HCT116 (cell line): Measurements from ENCODE around the gene FNIP2. TPM values are rescaled to one million over a fixed set of nuclear protein-coding genes. Genes with fewer than 3 reads are reported as not detected.
"Not testable (repeated sequence)": the region's sequence is repeated elsewhere in the genome, so short reads cannot be mapped to it uniquely, and the experiment has no call there.

ENCODE experiments used
- ATAC-seq: fragments of 200-7000 bp; cut with Tn5 transposase; 2 replicates; pipeline ENCODE4 v1.9.1; 2020; ENCODE audit warnings: mild to moderate bottlenecking, moderate library complexity
- BruUV-seq: library from RNA; stranded (reverse); fragments of 400-500 nt; replicated peaks from 2 replicates; lab custom pipeline; 2021; lab: Mats Ljungman, UMichigan
- CTCF ChIA-PET: fragments of 300-600 bp; sonication (Branson Sonifier 250); formaldehyde crosslinking; loops from one replicate; lab custom pipeline; 2021; ENCODE audit warnings: antibody characterized with exemption; lab: Charles Lee
- POLR2A ChIA-PET: fragments of 300-600, 350-600 bp; sonication (Branson Sonifier 250); formaldehyde crosslinking; loops from one replicate; lab custom pipeline; 2021; ENCODE audit warnings: antibody characterized with exemption; lab: Charles Lee
- RAD21 ChIA-PET, 2 experiments: fragments of 300-600 bp; sonication (Branson Sonifier 250); formaldehyde crosslinking; loops; one replicate each; lab custom pipeline; 2023; ENCODE audit warnings: low total read pairs in 2 of 2; ENCODE audit not compliant: uncharacterized antibody in 2 of 2, unreplicated experiment in 2 of 2, low non-redundant PET in 1 of 2; lab: Charles Lee
- DNase-seq: peaks from one replicate; pipeline ENCODE4 v3.0.0-alpha.2; 2010; ENCODE audit warnings: low read depth, low spot score
- H2AFZ ChIP-seq: fragments of 200-600 bp; shearing (Covaris generic), sonication (generic); 2 replicates; pipeline ENCODE4 v1.6.1; 2017; ENCODE audit warnings: low read depth, mixed run types, mixed read lengths, antibody characterized with exemption, low read length; ENCODE audit not compliant: poor library complexity, severe bottlenecking
- H3K27ac ChIP-seq: 2 replicates; pipeline ENCODE4 v1.5.1; 2012; ENCODE audit warnings: low read depth, low read length
- H3K27me3 ChIP-seq: fragments of 200-600 bp; sonication (generic); 2 replicates; pipeline ENCODE4 v1.6.1; 2016; ENCODE audit warnings: mixed run types, low read length, mixed read lengths; ENCODE audit not compliant: insufficient read depth
- H3K36me3 ChIP-seq, 2 experiments: fragments of 200-500 bp in 1 of 2; fragments of 200-600 bp in 1 of 2; sonication (Bioruptor generic) in 1 of 2; sonication (generic) in 1 of 2; 2 replicates each; pipeline versions ENCODE4 v1.5.1 to v1.6.1; 2014 to 2016; ENCODE audit warnings: low read length in 2 of 2, inconsistent platforms in 1 of 2, mixed read lengths in 1 of 2, mixed run types in 1 of 2; ENCODE audit not compliant: insufficient read depth in 2 of 2, control insufficient read depth in 1 of 2
- H3K4me1 ChIP-seq, 2 experiments: fragments of 200-600 bp in 1 of 2; sonication (generic) in 1 of 2; 2 replicates each; pipeline versions ENCODE4 v1.5.1 to v1.6.1; 2012 to 2017; ENCODE audit warnings: low read length in 2 of 2, inconsistent platforms in 1 of 2, mild to moderate bottlenecking in 1 of 2, mixed read lengths in 1 of 2, mixed run types in 1 of 2, moderate library complexity in 1 of 2; ENCODE audit not compliant: insufficient read depth in 2 of 2, control insufficient read depth in 1 of 2
- H3K4me2 ChIP-seq: fragments of 200-600 bp; sonication (generic); 2 replicates; pipeline ENCODE4 v1.6.1; 2017; ENCODE audit warnings: mixed run types, low read length, mixed read lengths
- H3K4me3 ChIP-seq, 2 experiments: fragments of 200-600 bp in 1 of 2; sonication (generic) in 1 of 2; replicated peaks in 1 of 2; 2 replicates each; pipeline ENCODE4 v1.5.1; 2011 to 2016; ENCODE audit warnings: low read length in 2 of 2, control low read depth in 1 of 2, low read depth in 1 of 2, mild to moderate bottlenecking in 1 of 2, mixed read lengths in 1 of 2, mixed run types in 1 of 2
- H3K79me2 ChIP-seq: fragments of 200-600 bp; sonication (generic); 2 replicates; pipeline ENCODE4 v1.6.1; 2017; ENCODE audit warnings: mild to moderate bottlenecking, mixed run types, low read length, moderate library complexity, mixed read lengths; ENCODE audit not compliant: insufficient read depth
- H3K9ac ChIP-seq: fragments of 200-600 bp; sonication (generic); 2 replicates; pipeline ENCODE4 v1.6.1; 2016; ENCODE audit warnings: low read length, mixed read lengths
- H3K9me2 ChIP-seq: fragments of 200-600 bp; sonication (generic), shearing (Covaris generic); 2 replicates; pipeline ENCODE4 v1.6.1; 2017; ENCODE audit warnings: mixed run types, mild to moderate bottlenecking, moderate library complexity; ENCODE audit not compliant: insufficient read depth
- H3K9me3 ChIP-seq, 2 experiments: fragments of 200-500 bp in 1 of 2; fragments of 200-600 bp in 1 of 2; sonication (Bioruptor generic) in 1 of 2; sonication (generic) in 1 of 2; 2 replicates each; pipeline ENCODE4 v1.6.1; 2014 to 2017; ENCODE audit warnings: low read length in 2 of 2, mixed read lengths in 2 of 2, inconsistent platforms in 1 of 2, low read depth in 1 of 2, mild to moderate bottlenecking in 1 of 2, mixed run types in 1 of 2, moderate library complexity in 1 of 2; ENCODE audit not compliant: control insufficient read depth in 1 of 2, insufficient read depth in 1 of 2
- H4K20me1 ChIP-seq: fragments of 200-600 bp; sonication (generic), shearing (Covaris generic); 2 replicates; pipeline ENCODE4 v1.6.1; 2017; ENCODE audit warnings: mixed run types, mild to moderate bottlenecking, moderate library complexity; ENCODE audit not compliant: insufficient read depth
- CBX3 ChIP-seq: IDR thresholded peaks from 2 replicates; pipeline ENCODE4 v1.6.1; 2012; ENCODE audit warnings: low read depth
- CTCF ChIP-seq, 3 experiments: fragments of 200-600 bp in 1 of 3; sonication (generic) in 1 of 3; IDR thresholded peaks in 2 of 3; conservative IDR thresholded peaks in 1 of 3; 2 replicates each; pipeline ENCODE4 v1.5.1; 2012 to 2017; ENCODE audit warnings: low read depth in 2 of 3, low read length in 2 of 3, antibody characterized with exemption in 1 of 3, borderline replicate concordance in 1 of 3, control low read depth in 1 of 3, mild to moderate bottlenecking in 1 of 3, mixed read lengths in 1 of 3, mixed run types in 1 of 3, moderate library complexity in 1 of 3; ENCODE audit not compliant: insufficient read depth in 1 of 3
- EGR1 ChIP-seq: IDR thresholded peaks from 2 replicates; pipeline ENCODE4 v1.6.1; 2012; ENCODE audit warnings: low read depth
- ELF1 ChIP-seq: IDR thresholded peaks from 2 replicates; pipeline ENCODE4 v1.6.1; 2012; ENCODE audit warnings: low read depth, borderline replicate concordance
- EZH2phosphoT487 ChIP-seq: fragments of 200-600 bp; IDR thresholded peaks from 2 replicates; pipeline ENCODE4 v1.6.1; 2018; ENCODE audit warnings: antibody characterized with exemption, borderline replicate concordance
- JUND ChIP-seq: IDR thresholded peaks from 2 replicates; pipeline ENCODE4 v1.6.1; 2012
- POLR2A ChIP-seq: IDR thresholded peaks from 2 replicates; pipeline ENCODE4 v1.7.0; 2011; ENCODE audit warnings: borderline replicate concordance; ENCODE audit not compliant: insufficient read depth, insufficient read length; ENCODE audit errors: extremely low read depth
- RAD21 ChIP-seq: IDR thresholded peaks from 2 replicates; pipeline ENCODE4 v1.6.1; 2012; ENCODE audit warnings: low read depth, mild to moderate bottlenecking
- SIN3A ChIP-seq: IDR thresholded peaks from 2 replicates; pipeline ENCODE4 v1.6.1; 2012; ENCODE audit warnings: low read depth
- TCF7L2 ChIP-seq: IDR thresholded peaks from 2 replicates; pipeline ENCODE4 v1.7.0; 2011; ENCODE audit warnings: borderline replicate concordance, inconsistent platforms; ENCODE audit not compliant: insufficient read depth, insufficient read length; ENCODE audit errors: extremely low read depth
- YY1 ChIP-seq: IDR thresholded peaks from 2 replicates; pipeline ENCODE4 v1.6.1; 2011; ENCODE audit warnings: low read length, low read depth, moderate library complexity, mild to moderate bottlenecking; ENCODE audit not compliant: insufficient replicate concordance; ENCODE audit errors: extremely low read depth
- ZFX ChIP-seq: fragments of 450-650 bp; IDR thresholded peaks from 2 replicates; pipeline ENCODE4 v1.6.1; 2017
- intact Hi-C: fragments of 100-400 bp; cut with micrococcal nuclease; formaldehyde crosslinking; loops from 2 replicates; pipeline ENCODE4 v1.10.0; 2022
- total RNA-seq: library from RNA; stranded (reverse); gene quantifications from one replicate; pipeline ENCODE4 v1.2.1, GENCODE V29; 2021; ENCODE audit not compliant: unreplicated experiment
- TF ChIP-seq, protein P1 (sequence below): IDR thresholded peaks from 2 replicates; pipeline ENCODE4 v1.6.1; 2012; ENCODE audit warnings: low read depth

Gene FNIP2
- total RNA-seq, 1 experiment from 2014 or later, result 4.8 TPM

GRCh38 chr4:158809208-158809607 lies 40.4 kb downstream of the FNIP2 start:
- intact Hi-C loops, CTCF ChIA-PET, H3K27me3 ChIP-seq, POLR2A ChIA-PET, BruUV-seq, H3K27ac ChIP-seq, H3K4me3 ChIP-seq, ATAC-seq, H4K20me1 ChIP-seq, H3K36me3 ChIP-seq, H3K9me2 ChIP-seq, H3K9ac ChIP-seq, RAD21 ChIA-PET, H3K79me2 ChIP-seq, H3K4me2 ChIP-seq, H2AFZ ChIP-seq, H3K9me3 ChIP-seq, DNase-seq: not testable (repeated sequence)
- H3K4me1 ChIP-seq, result peaks cover 15 to 18% of the 10 kb centered on the region in 2 experiments

GRCh38 chr4:158809611-158810486 lies 41.0 kb downstream of the FNIP2 start:
- Histone ChIP-seq H3K79me2 (no peaks in the 10 kb centered on the region), H3K9me2 (no peaks in the 10 kb centered on the region), H3K9me3 (no peaks in the 10 kb centered on the region), H3K4me3 (peak overlapping the region in 1 of 2 experiments; percentile 4; a peak in 1 of 4 replicates), H2AFZ (no peak overlapping the region), H3K9ac (no peak overlapping the region), H3K4me2 (peak overlapping the region; percentile 41), H3K27ac (no peak overlapping the region), H3K36me3 (no peaks in the 10 kb centered on the region), H4K20me1 (no peaks in the 10 kb centered on the region), H3K27me3 (no peaks in the 10 kb centered on the region), H3K4me1 (peaks cover 15 to 18% of the 10 kb centered on the region in 2 experiments)
- intact Hi-C loops, result no loop called here
- ChIA-PET POLR2A (no interaction called here), RAD21 (no interaction called here), CTCF (no interaction called here)
- ATAC-seq, result peak; percentile 77
- no TSS peak for BruUV-seq
- peak; percentile 6 for DNase-seq
- TF ChIP-seq JUND, result no peak
- no peak for TF ChIP-seq CBX3
- no peak for TF ChIP-seq EGR1
- no peak for TF ChIP-seq YY1
- TF ChIP-seq POLR2A, result no peak
- TF ChIP-seq ZFX, result no peak
- TF ChIP-seq ELF1, result no peak
- TF ChIP-seq SIN3A, result no peak
- TF ChIP-seq CTCF (IDR thresholded peaks at IDR 0.05 in 2 of 3, conservative IDR thresholded peaks at IDR 0.05 in 1 of 3; ENCODE audit: borderline replicate concordance in 1 of 3, insufficient read depth in 1 of 3, low read depth in 2 of 3, low read length in 2 of 3), result no peak
- TF ChIP-seq, protein P1, sequence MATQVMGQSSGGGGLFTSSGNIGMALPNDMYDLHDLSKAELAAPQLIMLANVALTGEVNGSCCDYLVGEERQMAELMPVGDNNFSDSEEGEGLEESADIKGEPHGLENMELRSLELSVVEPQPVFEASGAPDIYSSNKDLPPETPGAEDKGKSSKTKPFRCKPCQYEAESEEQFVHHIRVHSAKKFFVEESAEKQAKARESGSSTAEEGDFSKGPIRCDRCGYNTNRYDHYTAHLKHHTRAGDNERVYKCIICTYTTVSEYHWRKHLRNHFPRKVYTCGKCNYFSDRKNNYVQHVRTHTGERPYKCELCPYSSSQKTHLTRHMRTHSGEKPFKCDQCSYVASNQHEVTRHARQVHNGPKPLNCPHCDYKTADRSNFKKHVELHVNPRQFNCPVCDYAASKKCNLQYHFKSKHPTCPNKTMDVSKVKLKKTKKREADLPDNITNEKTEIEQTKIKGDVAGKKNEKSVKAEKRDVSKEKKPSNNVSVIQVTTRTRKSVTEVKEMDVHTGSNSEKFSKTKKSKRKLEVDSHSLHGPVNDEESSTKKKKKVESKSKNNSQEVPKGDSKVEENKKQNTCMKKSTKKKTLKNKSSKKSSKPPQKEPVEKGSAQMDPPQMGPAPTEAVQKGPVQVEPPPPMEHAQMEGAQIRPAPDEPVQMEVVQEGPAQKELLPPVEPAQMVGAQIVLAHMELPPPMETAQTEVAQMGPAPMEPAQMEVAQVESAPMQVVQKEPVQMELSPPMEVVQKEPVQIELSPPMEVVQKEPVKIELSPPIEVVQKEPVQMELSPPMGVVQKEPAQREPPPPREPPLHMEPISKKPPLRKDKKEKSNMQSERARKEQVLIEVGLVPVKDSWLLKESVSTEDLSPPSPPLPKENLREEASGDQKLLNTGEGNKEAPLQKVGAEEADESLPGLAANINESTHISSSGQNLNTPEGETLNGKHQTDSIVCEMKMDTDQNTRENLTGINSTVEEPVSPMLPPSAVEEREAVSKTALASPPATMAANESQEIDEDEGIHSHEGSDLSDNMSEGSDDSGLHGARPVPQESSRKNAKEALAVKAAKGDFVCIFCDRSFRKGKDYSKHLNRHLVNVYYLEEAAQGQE, result no peak
- TF ChIP-seq TCF7L2, result no peak
- no peak for TF ChIP-seq RAD21
- no peak for TF ChIP-seq EZH2phosphoT487
